ENCODE measurements around the gene SPAG17.
A peak's percentile ranks its signal among the peaks of the same experiment; 100 is the strongest.

DNA sequence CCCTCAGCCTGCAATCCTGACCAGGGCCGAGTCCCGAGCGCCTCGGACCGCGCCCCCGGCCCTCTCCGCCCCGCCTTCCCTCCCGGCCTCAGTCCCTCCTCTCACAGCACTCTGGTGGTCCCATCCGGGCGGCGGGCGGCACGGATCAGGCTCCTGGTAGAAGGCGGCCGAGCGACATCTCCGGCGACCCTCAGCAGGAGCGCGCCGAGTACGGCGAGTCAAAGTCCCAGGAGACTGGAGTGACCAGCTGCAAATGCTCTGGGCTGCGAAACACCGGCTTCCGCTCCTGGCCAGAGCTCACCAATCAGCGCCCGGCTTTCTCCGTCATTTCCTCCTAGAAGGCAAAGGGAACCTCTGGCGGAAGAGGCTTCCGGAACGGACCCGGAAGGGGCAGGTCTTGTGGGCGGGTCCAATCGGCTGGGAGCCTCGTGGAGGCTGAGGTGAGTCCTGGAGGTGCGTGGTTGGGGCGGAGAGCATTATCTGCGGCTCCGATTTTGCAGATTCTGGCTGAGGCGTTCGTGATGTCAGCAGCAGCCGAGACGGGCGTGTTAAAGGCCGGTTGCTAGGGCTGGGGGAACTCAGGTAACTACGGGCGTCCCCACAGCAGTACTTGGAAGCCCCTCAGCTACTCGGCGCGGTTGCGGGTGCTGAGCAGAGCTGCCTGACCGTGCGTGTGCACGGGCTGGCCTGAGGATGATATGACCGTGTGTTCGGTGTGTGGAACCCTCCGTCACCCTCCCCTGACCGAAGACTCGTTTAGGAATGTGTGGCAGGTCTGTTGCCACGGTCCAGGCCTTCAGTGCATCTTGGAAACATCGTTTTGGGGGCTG lies 255.5 kb downstream of the SPAG17 start, which contains the start of the genes GDAP2 and WDR3:
- TF ChIP-seq POLR2A (IDR thresholded peaks at IDR 0.05) (peak; percentile 26 to 70 (median 58)), CTCF (IDR thresholded peaks at IDR 0.05) (peak in 1 of 6 experiments; percentile 1), POLR2AphosphoS5 (IDR thresholded peaks at IDR 0.05) (peak; percentile 61 to 73)
